Endothelial cell (in vitro differentiated cells): ENCODE data around the gene PTAR1. TPM values are rescaled to one million over a fixed set of nuclear protein-coding genes. Genes with fewer than 3 reads are reported as not detected.

Experiments used
- DNase-seq: peaks from one replicate; pipeline ENCODE4 v3.0.0; 2021; ENCODE audit warnings: low spot score
- H3K27ac Mint-ChIP-seq: one replicate; pipeline ENCODE4 v1.8.0; 2021; ENCODE audit warnings: mixed read lengths, inconsistent platforms; ENCODE audit not compliant: unreplicated experiment
- H3K27me3 Mint-ChIP-seq: one replicate; pipeline ENCODE4 v1.8.0; 2021; ENCODE audit warnings: mild to moderate bottlenecking, moderate library complexity, mixed read lengths, inconsistent platforms; ENCODE audit not compliant: unreplicated experiment
- H3K36me3 Mint-ChIP-seq: one replicate; pipeline ENCODE4 v1.8.0; 2021; ENCODE audit warnings: mild to moderate bottlenecking, low read depth, mixed read lengths, inconsistent platforms; ENCODE audit not compliant: unreplicated experiment
- H3K4me1 Mint-ChIP-seq: one replicate; pipeline ENCODE4 v1.8.0; 2021; ENCODE audit warnings: mild to moderate bottlenecking, mixed read lengths, inconsistent platforms; ENCODE audit not compliant: unreplicated experiment
- H3K4me3 Mint-ChIP-seq: one replicate; pipeline ENCODE4 v1.8.0; 2021; ENCODE audit warnings: mild to moderate bottlenecking, mixed read lengths, inconsistent platforms; ENCODE audit not compliant: unreplicated experiment
- H3K9me3 Mint-ChIP-seq: one replicate; pipeline ENCODE4 v1.8.0; 2021; ENCODE audit warnings: mixed read lengths, inconsistent platforms; ENCODE audit not compliant: unreplicated experiment
- total RNA-seq: library from RNA; stranded (reverse); fragmentation: NEBNext Ultra II Directional; extraction: Animal tissue kit (Norgen Biotek cat#: 25700); gene quantifications from one replicate; pipeline ENCODE4 v1.2.1, GENCODE V29; 2021; ENCODE audit not compliant: unreplicated experiment
- TF ChIP-seq, protein P1 (sequence below): fragments of 200-600 bp; sonication (generic); IDR thresholded peaks from one replicate; pipeline ENCODE4 v1.5.0; 2021; ENCODE audit warnings: antibody characterized with exemption; ENCODE audit not compliant: unreplicated experiment

The PTAR1 gene
- total RNA-seq, 1 donor from 2014 or later = 32.5 TPM

DNA sequence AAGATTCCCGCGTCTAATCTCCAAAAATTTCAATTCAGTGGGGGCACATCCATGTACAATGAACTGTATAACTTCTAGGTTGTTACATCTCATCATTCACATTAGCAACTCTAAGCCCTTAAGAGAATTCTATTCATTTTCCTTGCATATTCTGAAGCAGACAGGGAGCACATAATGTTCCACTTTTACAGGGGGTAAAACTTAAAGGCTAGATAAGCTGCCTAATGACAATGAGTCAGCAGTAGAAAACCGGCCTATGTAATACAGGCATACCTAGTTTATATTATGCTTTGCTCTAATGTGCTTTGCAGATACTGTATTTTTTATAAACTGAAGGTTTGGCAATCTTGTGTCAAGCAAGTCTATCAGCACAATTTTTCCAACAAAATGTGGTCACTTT lies 40.4 kb downstream of the PTAR1 start:
- Mint-ChIP-seq H3K36me3 (peaks cover 43% of the 10 kb centered on the region), H3K27ac (no peak overlapping the region), H3K27me3 (no peaks in the 10 kb centered on the region)

DNA sequence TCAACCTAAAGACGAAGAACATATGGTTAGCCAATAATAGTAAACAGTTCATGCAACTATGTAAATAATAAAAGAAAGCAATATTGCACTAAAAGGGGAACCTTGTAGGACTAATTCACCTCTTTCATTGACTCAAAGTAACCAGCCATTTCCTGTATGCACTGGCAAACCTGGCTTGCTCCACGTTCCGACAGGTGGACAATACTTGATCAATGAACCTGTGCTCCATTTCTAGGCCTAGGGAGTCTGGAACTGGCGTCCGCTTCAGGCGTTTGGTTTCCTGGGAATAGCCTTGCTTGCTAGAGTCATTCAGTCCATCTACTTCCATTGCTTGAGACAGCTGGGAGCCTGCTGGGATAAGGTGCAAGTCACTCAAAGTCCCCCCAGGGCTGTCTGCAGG lies 41.6 kb downstream of the PTAR1 start:
- Mint-ChIP-seq H3K4me3 (no peak overlapping the region), H3K27me3 (no peaks in the 10 kb centered on the region), H3K9me3 (no peaks in the 10 kb centered on the region), H3K27ac (no peak overlapping the region), H3K4me1 (no peaks in the 10 kb centered on the region), H3K36me3 (peaks cover 38% of the 10 kb centered on the region)
- no peak for DNase-seq
- TF ChIP-seq, protein P1, sequence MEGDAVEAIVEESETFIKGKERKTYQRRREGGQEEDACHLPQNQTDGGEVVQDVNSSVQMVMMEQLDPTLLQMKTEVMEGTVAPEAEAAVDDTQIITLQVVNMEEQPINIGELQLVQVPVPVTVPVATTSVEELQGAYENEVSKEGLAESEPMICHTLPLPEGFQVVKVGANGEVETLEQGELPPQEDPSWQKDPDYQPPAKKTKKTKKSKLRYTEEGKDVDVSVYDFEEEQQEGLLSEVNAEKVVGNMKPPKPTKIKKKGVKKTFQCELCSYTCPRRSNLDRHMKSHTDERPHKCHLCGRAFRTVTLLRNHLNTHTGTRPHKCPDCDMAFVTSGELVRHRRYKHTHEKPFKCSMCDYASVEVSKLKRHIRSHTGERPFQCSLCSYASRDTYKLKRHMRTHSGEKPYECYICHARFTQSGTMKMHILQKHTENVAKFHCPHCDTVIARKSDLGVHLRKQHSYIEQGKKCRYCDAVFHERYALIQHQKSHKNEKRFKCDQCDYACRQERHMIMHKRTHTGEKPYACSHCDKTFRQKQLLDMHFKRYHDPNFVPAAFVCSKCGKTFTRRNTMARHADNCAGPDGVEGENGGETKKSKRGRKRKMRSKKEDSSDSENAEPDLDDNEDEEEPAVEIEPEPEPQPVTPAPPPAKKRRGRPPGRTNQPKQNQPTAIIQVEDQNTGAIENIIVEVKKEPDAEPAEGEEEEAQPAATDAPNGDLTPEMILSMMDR = no peak

More for the DNA sequence above, 40.4 kb downstream of the PTAR1 start:
- DNase-seq = no peak
- TF ChIP-seq, protein P1 = no peak
- Mint-ChIP-seq H3K4me1 (no peaks in the 10 kb centered on the region), H3K9me3 (no peaks in the 10 kb centered on the region), H3K4me3 (no peak overlapping the region)

DNA sequence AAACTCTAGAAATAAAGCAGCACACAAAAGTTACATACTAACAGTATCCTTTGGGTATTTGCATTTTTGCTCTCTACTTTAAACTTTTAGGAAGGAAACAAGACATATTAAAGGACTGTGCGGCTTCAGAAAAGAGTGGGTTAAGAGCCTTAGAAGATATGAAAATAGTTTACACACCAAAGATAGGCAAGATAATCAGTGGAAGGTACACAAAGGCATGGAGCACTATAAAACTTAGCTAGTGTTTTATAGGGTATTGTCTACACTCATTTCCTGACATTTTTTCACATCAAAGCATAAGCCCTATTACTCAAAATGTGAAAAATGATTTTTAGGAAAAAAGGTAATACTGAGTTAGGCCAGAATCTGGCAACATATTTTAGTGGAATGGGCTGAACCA lies 44.0 kb downstream of the PTAR1 start:
- no peak overlapping the region for H3K27ac Mint-ChIP-seq

DNA sequence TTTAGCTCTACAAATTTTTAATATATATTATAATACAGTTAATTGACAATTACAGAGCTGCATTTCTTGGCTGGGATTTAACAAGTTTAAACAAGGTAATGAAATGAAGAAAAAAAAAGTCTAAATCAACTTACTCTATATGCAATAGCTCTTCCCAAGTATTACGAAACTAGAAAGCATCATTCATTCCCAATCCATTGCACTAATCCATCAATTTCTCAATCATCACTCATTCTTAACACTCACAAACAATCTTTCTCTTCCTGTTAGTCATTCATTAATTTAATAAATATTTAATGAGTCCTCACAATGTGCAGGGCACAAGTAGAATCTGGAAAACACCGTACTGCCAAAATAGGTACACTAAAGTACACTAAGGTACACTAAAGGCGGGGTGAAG lies 44.7 kb downstream of the PTAR1 start:
- H3K27ac Mint-ChIP-seq = no peak overlapping the region
- no peaks in the 10 kb centered on the region for H3K27me3 Mint-ChIP-seq
- H3K4me1 Mint-ChIP-seq = no peaks in the 10 kb centered on the region
- TF ChIP-seq, protein P1 = no peak
- DNase-seq = no peak
- H3K36me3 Mint-ChIP-seq = peaks cover 14% of the 10 kb centered on the region
- H3K9me3 Mint-ChIP-seq = no peaks in the 10 kb centered on the region
- no peak overlapping the region for H3K4me3 Mint-ChIP-seq

More for the DNA sequence above, 44.0 kb downstream of the PTAR1 start:
- Mint-ChIP-seq H3K9me3 (no peaks in the 10 kb centered on the region), H3K4me1 (no peaks in the 10 kb centered on the region), H3K4me3 (no peak overlapping the region), H3K27me3 (no peaks in the 10 kb centered on the region), H3K36me3 (peaks cover 19% of the 10 kb centered on the region)
- DNase-seq = no peak
- TF ChIP-seq, protein P1 = no peak

DNA sequence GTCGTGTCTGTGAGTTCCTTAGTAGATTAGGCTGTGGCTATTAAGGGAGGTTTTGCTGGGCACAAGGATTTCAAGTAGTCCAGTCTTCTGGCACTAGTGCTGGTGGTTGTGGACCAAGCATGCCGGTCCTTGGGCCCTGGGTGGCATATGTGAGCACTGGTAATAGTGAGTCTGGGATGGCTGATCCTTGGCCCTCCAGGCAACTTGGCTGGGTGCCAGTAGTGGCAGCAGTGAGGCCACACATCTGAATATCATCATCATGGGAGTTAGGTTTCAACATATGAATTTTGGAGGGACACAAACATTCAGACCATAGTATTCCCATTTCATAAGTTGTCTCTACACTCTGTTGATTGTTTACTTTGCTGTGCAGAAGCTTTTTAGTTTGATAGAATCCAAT lies 62.3 kb downstream of the PTAR1 start:
- H3K9me3 Mint-ChIP-seq = no peaks in the 10 kb centered on the region
- TF ChIP-seq, protein P1 = no peak
- H3K4me3 Mint-ChIP-seq = no peak overlapping the region
- H3K36me3 Mint-ChIP-seq = peaks cover 6% of the 10 kb centered on the region
- DNase-seq = no peak
- H3K27me3 Mint-ChIP-seq = no peaks in the 10 kb centered on the region
- no peak overlapping the region for H3K27ac Mint-ChIP-seq
- no peaks in the 10 kb centered on the region for H3K4me1 Mint-ChIP-seq
